Embryonic facial prominence (tissue), 1 donor: ENCODE results near the gene GPR62.
A peak's percentile ranks its signal among the peaks of the same experiment; 100 is the strongest.

Experiments used
- DNase-seq: peaks from one replicate; pipeline ENCODE4 v3.0.0-alpha.2; 2016; ENCODE audit errors: extremely low spot score

Gene GPR62

GRCh38 chr3:51937611-51938450, 17.4 kb upstream of the GPR62 start:
- no peak for DNase-seq

GRCh38 chr3:51938780-51939425, 16.3 kb upstream of the GPR62 start:
- no peak for DNase-seq

DNA sequence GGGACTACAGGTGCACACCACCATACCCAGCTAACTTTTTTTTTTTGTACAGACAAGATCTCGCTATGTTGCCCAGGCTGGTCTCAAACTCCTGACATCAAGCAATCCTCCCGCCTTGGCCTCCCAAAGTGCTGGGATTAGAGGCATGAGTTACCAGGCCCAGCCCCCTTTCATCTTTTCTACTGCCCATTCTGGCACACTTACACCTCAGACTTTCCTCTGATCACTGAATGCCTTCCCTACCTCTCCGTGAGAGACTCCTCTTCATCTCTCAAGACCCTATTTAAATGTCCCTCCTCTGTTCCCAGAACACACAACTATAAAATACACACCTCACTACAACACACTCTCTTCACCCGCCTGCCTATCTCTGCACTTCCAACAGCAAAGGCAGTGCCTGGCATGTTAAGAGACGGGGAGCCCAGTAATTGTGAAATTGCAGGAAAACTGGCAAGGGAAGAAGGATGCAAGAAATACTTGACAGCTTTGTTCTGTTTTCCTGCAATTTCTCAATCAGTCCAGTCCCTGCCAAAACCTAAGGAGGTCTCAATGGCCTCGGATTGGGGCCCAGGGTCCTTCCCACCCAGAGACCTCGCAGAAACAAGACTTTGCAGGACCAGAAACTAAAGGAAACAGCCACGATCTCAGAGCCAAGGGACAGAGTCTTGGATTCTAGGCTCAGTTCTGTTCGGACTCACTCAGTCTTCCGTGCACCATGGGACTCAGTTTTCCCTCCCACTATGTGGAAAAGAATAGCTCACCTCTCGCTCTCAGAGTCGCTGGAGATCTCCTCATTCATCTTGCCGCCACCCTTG, 14.3 kb upstream of the GPR62 start:
- DNase-seq, result no peak

- DNase-seq, result no peak
Observed at GRCh38 chr3:51941463-51941797, 13.8 kb upstream of the GPR62 start.

DNA sequence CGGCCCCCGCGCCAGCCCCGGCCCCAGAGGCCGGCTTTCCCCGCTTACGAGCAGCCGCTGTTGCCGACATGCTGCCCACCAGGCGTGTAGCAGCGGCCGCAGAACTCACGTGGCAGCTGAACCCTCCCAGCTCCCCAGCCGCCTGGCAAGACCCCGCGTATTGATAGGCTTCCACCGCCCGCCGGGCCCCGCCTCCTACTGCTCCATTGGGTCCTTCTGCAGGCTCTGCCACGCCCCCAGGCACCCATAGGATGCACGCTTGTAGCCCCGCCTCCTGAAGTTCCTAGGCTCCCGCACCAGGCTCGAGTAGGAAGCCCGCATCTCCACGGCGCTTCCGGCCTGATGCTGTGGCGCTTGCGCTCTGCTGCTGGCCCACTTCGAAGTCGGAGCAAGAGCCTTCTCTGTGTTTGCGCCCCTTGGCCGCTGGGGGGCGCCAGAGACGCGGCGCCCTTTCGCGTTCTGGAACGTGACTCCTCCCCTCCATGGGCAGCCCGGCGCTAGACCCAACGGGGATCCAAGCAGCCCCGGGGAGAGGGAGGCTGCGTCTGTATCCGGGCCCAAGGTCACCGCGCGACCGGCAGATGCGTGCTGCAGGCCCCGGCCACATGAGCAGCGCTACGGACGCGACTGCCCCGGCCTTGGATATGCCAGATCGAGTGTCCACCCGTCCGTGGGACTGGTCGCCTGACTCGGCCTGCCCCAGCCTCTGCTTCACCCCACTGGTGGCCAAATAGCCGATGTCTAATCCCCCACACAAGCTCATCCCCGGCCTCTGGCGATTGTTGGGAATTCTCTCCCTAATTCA, 13.2 kb upstream of the GPR62 start, which contains the start of the genes PARP3 and RRP9:
Gene PARP3, plus strand, starts transcription at position 566 of the 805 bp plus-strand sequence. CDS start 993 bp downstream, outside the sequence.
Gene RRP9, minus strand, starts transcription at position 107 of the 805 bp plus-strand sequence. Its CDS starts 37 bp downstream, at position 70.
- peak; percentile 99 for DNase-seq

GRCh38 chr3:51942603-51943450, 12.4 kb upstream of the GPR62 start:
- no peak for DNase-seq

DNA sequence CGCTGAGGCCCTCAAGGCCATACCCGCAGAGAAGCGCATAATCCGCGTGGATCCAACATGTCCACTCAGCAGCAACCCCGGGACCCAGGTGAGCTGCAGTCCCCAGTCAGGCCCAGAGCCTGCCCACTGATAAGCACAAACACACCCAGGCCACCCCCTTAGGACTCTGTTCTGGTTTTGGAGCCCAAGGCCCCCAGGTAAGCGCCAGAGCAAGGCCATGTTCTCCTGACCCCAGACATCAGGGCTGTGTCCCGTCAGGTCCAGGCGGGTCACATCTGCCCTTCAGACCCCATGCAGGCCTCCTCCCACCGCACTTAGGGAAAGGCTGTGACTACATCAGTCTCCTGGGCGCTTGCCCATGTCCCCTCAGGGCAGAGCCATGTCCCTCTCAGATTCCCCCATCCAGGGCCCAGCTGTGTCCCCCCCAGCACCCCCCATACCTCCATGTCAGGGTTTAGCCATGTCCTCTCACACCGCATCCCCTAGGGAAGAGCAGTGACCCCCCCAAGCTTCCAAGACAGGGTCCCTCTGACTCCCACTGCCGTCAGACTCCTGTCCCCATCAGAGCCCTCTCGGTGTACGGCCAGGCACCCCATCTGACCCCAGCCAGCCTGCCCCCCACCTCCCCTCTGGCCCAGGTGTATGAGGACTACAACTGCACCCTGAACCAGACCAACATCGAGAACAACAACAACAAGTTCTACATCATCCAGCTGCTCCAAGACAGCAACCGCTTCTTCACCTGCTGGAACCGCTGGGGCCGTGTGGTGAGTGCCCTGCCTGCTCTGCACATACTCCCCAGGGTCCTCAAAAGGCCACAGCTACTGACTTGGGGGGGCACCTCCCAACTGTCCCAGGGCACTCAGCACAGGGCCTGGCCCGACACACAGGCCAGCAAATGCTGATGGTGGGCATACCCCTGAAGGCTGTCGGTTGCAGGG, 11.5 kb upstream of the GPR62 start:
- DNase-seq, result no peak

DNA sequence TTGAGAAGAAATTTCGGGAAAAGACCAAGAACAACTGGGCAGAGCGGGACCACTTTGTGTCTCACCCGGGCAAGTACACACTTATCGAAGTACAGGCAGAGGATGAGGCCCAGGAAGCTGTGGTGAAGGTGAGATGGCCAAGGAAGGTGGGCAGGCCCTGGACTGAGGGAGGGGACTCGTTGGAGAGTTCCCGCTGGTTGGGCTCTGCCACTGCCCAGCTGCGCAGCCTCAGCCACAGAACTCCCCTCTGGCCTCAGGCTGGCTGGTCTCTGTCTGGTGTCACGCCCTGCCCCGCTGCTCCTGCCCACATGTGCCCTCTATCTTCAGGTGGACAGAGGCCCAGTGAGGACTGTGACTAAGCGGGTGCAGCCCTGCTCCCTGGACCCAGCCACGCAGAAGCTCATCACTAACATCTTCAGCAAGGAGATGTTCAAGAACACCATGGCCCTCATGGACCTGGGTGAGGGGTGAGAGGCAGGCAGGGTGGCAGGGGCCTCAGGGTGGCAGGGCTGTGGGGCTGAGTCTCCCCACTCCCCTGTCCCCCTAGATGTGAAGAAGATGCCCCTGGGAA, 10.6 kb upstream of the GPR62 start:
- DNase-seq, result no peak

GRCh38 chr3:51945031-51945840, 9.9 kb upstream of the GPR62 start:
- DNase-seq, result no peak

DNA sequence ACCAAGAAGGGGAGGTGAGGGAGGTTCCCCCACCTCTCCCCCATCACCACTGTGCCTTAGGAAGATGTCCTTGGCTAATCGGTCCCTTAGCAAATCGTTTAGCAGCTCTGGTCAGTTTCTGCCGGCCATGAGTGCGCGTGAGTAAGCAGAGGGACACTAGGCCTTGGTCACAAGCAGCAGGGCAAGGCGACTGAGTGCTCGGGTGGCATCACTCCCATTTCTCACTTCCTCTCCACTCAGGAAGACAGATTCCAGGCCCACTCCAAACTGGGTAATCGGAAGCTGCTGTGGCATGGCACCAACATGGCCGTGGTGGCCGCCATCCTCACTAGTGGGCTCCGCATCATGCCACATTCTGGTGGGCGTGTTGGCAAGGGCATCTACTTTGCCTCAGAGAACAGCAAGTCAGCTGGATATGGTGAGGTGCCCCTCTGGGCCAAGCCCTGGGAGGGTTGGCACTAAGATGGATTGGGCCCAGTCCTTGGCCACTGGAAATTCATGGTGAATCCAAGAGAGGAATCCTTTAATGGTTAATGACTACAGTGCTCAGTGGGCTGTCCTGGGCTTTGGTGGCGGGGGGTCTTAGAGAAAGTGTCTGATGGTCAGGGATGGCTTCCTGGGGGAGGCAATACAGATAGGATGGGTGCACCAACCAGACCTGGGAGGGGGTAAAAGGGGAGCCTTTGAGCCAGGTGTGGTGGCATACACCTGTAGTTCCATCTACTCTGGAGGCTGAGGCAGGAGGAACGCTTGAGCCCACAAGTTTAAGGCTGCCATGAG, 9.1 kb upstream of the GPR62 start:
- DNase-seq, result no peak

DNA sequence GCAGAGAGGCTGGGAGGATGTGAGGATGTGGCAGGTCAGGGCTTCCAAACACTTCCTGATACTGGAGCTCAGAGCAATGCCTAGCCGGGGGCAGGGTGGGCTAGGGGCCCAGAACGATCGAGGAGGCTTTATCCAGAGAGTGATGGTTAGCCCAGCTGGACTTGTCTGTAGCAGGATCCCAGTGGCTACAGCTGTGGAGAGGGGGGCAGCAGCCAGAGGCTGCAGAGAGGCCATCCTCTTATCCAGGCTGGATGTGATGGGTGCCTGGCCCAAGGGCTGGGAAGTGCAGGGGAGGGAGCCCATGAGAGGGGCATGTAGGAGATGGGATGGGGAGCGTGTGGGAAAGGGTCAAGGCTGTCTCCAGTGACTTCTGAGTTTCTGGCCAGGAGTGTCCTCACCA, 8.4 kb upstream of the GPR62 start:
- DNase-seq, result no peak

DNA sequence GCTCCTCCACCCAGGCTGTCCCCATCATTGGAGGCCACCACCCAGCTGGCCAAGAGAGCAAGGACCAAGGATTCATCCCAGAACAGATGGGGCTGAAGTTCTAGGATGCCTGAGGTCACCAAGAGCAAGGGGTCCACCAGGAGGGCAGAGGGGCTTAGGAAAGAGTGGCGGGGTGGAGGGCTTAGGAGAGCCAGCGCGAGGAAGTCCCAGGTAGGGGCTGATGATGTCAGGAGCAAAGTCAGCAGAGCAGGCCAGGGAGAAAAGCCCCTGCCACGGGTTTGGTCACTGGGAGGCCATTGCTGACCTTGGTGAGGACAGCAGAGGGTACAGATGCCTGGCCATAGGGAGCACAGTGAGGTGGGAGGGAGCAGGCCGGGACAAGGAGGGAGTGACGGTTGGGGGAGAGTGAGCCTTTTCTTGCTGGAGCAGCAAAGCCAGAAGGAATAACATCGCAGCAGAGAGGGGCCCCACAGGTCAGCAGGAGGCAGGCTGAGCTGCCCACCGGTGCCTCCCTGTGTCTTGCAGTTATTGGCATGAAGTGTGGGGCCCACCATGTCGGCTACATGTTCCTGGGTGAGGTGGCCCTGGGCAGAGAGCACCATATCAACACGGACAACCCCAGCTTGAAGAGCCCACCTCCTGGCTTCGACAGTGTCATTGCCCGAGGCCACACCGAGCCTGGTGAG, 7.8 kb upstream of the GPR62 start:
- no peak for DNase-seq

GRCh38 chr3:51948016-51948580, 7.1 kb upstream of the GPR62 start:
- no peak for DNase-seq

DNA sequence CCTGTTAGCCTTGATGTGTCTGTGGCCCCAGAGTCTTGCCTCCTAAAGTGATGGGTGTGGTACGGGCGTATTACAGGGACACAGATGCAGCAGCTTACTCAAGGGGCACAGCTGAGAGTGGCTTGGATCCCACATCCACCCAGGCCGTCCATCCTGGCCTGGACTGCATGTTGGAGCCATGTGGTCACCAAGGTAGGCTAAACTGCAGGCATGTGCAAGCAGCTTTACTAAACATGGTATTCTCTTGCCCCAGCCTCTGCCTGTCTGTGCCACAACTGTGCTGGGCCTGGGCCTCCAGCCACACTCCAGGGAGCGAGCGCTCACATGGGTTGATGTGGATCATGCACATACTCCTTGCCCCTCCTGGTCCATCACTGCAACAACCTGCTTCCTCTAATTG, 6.1 kb upstream of the GPR62 start:
- DNase-seq, result no peak

DNA sequence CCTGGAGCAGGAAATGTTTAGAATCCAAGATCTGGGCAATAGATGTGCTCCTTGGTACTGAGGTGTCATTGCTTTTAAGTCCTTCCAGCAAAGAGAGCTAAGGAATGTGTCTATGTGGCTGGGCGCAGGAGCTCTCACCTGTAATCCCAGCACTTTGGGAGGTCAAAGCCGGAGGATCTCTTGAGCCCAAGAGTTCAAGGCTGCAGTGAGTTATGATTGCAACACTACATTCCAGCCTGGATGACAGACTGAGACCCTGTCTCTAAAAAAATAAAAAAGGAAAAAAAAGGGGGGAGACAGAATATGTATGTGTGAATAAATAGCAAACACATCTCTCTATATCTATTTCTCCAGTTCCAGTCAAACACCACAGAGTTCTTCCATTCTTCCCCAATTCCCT, 4.3 kb upstream of the GPR62 start:
- DNase-seq, result no peak

GRCh38 chr3:51953445-51953844, 1.7 kb upstream of the GPR62 start:
- DNase-seq, result no peak

GRCh38 chr3:51954105-51954504, 1.1 kb upstream of the GPR62 start:
- DNase-seq, result no peak
